H1 (cell line): ENCODE measurements around the gene POU2F2. TPM values are rescaled to one million over a fixed set of nuclear protein-coding genes. Genes with fewer than 3 reads are reported as not detected.

ENCODE experiments used
- CTCF ChIA-PET: fragments of 300-600 bp; sonication (Branson Sonifier 250); formaldehyde crosslinking; loops from one replicate; lab custom pipeline; 2021; ENCODE audit not compliant: partially characterized antibody; lab: Charles Lee
- POLR2A ChIA-PET: fragments of 300-600 bp; sonication (Branson Sonifier 250); formaldehyde crosslinking; loops from one replicate; lab custom pipeline; 2021; ENCODE audit warnings: inconsistent platforms; ENCODE audit not compliant: partially characterized antibody; lab: Charles Lee
- DNase-seq, 2 experiments: peaks; one replicate each; pipeline versions ENCODE4 v3.0.0 to v3.0.0-alpha.2; 2010 to 2022; ENCODE audit warnings: low spot score in 2 of 2, low read depth in 1 of 2, mixed read lengths in 1 of 2
- FAIRE-seq: peaks from 2 replicates; lab custom pipeline; 2011; peaks lifted over from hg19 to GRCh38; lab: Jason Lieb, UNC
- H2AFZ ChIP-seq: 2 replicates; pipeline ENCODE4 v1.8.1; 2012; ENCODE audit warnings: low read length, inconsistent platforms
- H2AK5ac ChIP-seq: 2 replicates; pipeline ENCODE4 v1.6.1; 2013; ENCODE audit warnings: low read depth, low read length
- H2BK120ac ChIP-seq: replicated peaks from 2 replicates; pipeline ENCODE3; 2013; ENCODE audit warnings: low read depth, low read length, inconsistent platforms
- H2BK12ac ChIP-seq: 2 replicates; pipeline ENCODE4 v1.6.1; 2013; ENCODE audit warnings: low read depth, low read length
- H2BK15ac ChIP-seq: 2 replicates; pipeline ENCODE4 v1.6.1; 2013; ENCODE audit warnings: low read length
- H2BK20ac ChIP-seq: 2 replicates; pipeline ENCODE4 v1.6.1; 2013; ENCODE audit warnings: low read length
- H2BK5ac ChIP-seq: 2 replicates; pipeline ENCODE4 v1.6.1; 2013; ENCODE audit warnings: low read depth, low read length
- H3K14ac ChIP-seq: 2 replicates; pipeline ENCODE4 v1.6.1; 2013; ENCODE audit warnings: inconsistent platforms; ENCODE audit not compliant: insufficient read length
- H3K18ac ChIP-seq: 2 replicates; pipeline ENCODE4 v1.6.1; 2013; ENCODE audit warnings: low read length; ENCODE audit errors: extremely low read depth
- H3K23ac ChIP-seq: 2 replicates; pipeline ENCODE4 v1.6.1; 2013; ENCODE audit warnings: inconsistent platforms; ENCODE audit not compliant: insufficient read length
- H3K23me2 ChIP-seq: 2 replicates; pipeline ENCODE4 v1.6.1; 2013; ENCODE audit warnings: low read depth, low read length
- H3K27ac ChIP-seq: 2 replicates; pipeline ENCODE4 v1.6.1; 2011; ENCODE audit warnings: low read depth, low read length, inconsistent platforms
- H3K27me3 ChIP-seq, 4 experiments: replicated peaks in 1 of 4; 1 replicate in 1 of 4; 2 replicates in 3 of 4; pipeline versions ENCODE4 v1.6.1 to v1.8.1; 2011 to 2013; ENCODE audit warnings: low read length in 3 of 4, mild to moderate bottlenecking in 3 of 4, inconsistent platforms in 2 of 4, mixed read lengths in 2 of 4, moderate library complexity in 1 of 4; ENCODE audit not compliant: control insufficient read depth in 3 of 4, insufficient read depth in 3 of 4; ENCODE audit errors: extremely low read depth in 1 of 4
- H3K36me3 ChIP-seq, 4 experiments: 2 replicates each; pipeline versions ENCODE4 v1.6.1 to v1.8.1; 2011 to 2013; ENCODE audit warnings: mild to moderate bottlenecking in 4 of 4, low read length in 3 of 4, moderate library complexity in 2 of 4, control low read depth in 1 of 4, inconsistent platforms in 1 of 4; ENCODE audit not compliant: insufficient read depth in 4 of 4, control insufficient read depth in 2 of 4
- H3K4ac ChIP-seq: replicated peaks from 2 replicates; pipeline ENCODE3; 2013; ENCODE audit warnings: low read length, low read depth, mixed read lengths, inconsistent platforms; ENCODE audit not compliant: insufficient read length
- H3K4me1 ChIP-seq, 4 experiments: replicated peaks in 1 of 4; 1 replicate in 1 of 4; 2 replicates in 3 of 4; pipeline versions ENCODE4 v1.6.1 to v1.8.1; 2011 to 2013; ENCODE audit warnings: low read length in 3 of 4, inconsistent platforms in 2 of 4, mixed read lengths in 1 of 4; ENCODE audit not compliant: insufficient read depth in 4 of 4, control insufficient read depth in 3 of 4
- H3K4me2 ChIP-seq, 2 experiments: 2 replicates each; pipeline versions ENCODE4 v1.6.1 to v1.8.1; 2011 to 2013; ENCODE audit warnings: low read depth in 2 of 2, low read length in 2 of 2, control low read depth in 1 of 2, inconsistent platforms in 1 of 2, mild to moderate bottlenecking in 1 of 2; ENCODE audit not compliant: insufficient read depth in 1 of 2
- H3K4me3 ChIP-seq, 4 experiments: fragments of 200-600, 300-600 bp in 1 of 4; sonication (generic), shearing (Covaris generic), sonication (Bioruptor Twin) in 1 of 4; 2 replicates each; pipeline versions ENCODE4 v1.5.1 to v1.8.1; 2011 to 2016; ENCODE audit warnings: low read length in 4 of 4, low read depth in 3 of 4, control low read depth in 2 of 4, inconsistent platforms in 2 of 4, mild to moderate bottlenecking in 2 of 4, mixed read lengths in 1 of 4, moderate library complexity in 1 of 4; ENCODE audit not compliant: insufficient read depth in 2 of 4; ENCODE audit errors: extremely low read depth in 1 of 4
- H3K56ac ChIP-seq: replicated peaks from 2 replicates; pipeline ENCODE3; 2013; ENCODE audit warnings: low read depth, mild to moderate bottlenecking, mixed read lengths, low read length, inconsistent platforms; ENCODE audit not compliant: insufficient read length
- H3K79me1 ChIP-seq: 2 replicates; pipeline ENCODE4 v1.6.1; 2013; ENCODE audit warnings: low read depth, low read length, control low read depth
- H3K79me2 ChIP-seq, 2 experiments: 2 replicates each; pipeline versions ENCODE4 v1.6.1 to v1.8.1; 2012 to 2013; ENCODE audit warnings: low read length in 2 of 2, mild to moderate bottlenecking in 2 of 2, inconsistent platforms in 1 of 2; ENCODE audit not compliant: insufficient read depth in 2 of 2, control insufficient read depth in 1 of 2
- H3K9ac ChIP-seq, 4 experiments: replicated peaks in 1 of 4; 1 replicate in 1 of 4; 2 replicates in 3 of 4; pipeline versions ENCODE4 v1.6.1 to v1.8.1; 2011 to 2013; ENCODE audit warnings: low read depth in 3 of 4, low read length in 3 of 4, control low read depth in 2 of 4, mild to moderate bottlenecking in 2 of 4, moderate library complexity in 2 of 4, inconsistent platforms in 1 of 4; ENCODE audit errors: extremely low read depth in 1 of 4
- H3K9me3 ChIP-seq, 2 experiments: 2 replicates each; pipeline versions ENCODE4 v1.6.1 to v1.8.1; 2012 to 2013; ENCODE audit warnings: mild to moderate bottlenecking in 2 of 2, moderate library complexity in 2 of 2, control low read depth in 1 of 2, inconsistent platforms in 1 of 2, low read depth in 1 of 2, low read length in 1 of 2, mixed read lengths in 1 of 2; ENCODE audit not compliant: insufficient read depth in 2 of 2
- H4K20me1 ChIP-seq, 2 experiments: replicated peaks in 1 of 2; 2 replicates each; pipeline versions ENCODE3 to v1.8.1; 2011 to 2013; ENCODE audit warnings: inconsistent platforms in 2 of 2, low read length in 2 of 2, mild to moderate bottlenecking in 1 of 2; ENCODE audit not compliant: insufficient read depth in 2 of 2, control insufficient read depth in 1 of 2
- H4K5ac ChIP-seq: 2 replicates; pipeline ENCODE4 v1.6.1; 2013; ENCODE audit warnings: low read length, low read depth, mixed read lengths, inconsistent platforms; ENCODE audit not compliant: insufficient read length
- H4K8ac ChIP-seq: 2 replicates; pipeline ENCODE4 v1.8.0; 2013; ENCODE audit warnings: mild to moderate bottlenecking, moderate library complexity, low read length, inconsistent platforms; ENCODE audit not compliant: insufficient read depth; ENCODE audit errors: extremely low read depth
- H4K91ac ChIP-seq: replicated peaks from 2 replicates; pipeline ENCODE3; 2013; ENCODE audit warnings: low read length, mixed read lengths, inconsistent platforms; ENCODE audit not compliant: insufficient read length
- ASH2L ChIP-seq: fragments of 200-600, 300-600 bp; sonication (generic); IDR thresholded peaks from one replicate; pipeline ENCODE4 v1.7.1; 2017; ENCODE audit warnings: low read length
- BRCA1 ChIP-seq: IDR thresholded peaks from 2 replicates; pipeline ENCODE4 v1.6.1; 2012; ENCODE audit warnings: low read depth, low read length, improper control_type of control experiment
- FOSL1 ChIP-seq: IDR thresholded peaks from 2 replicates; pipeline ENCODE4 v1.6.1; 2011; ENCODE audit warnings: mild to moderate bottlenecking, low read depth, low read length, moderate library complexity; ENCODE audit not compliant: insufficient read depth
- GABPA ChIP-seq: IDR thresholded peaks from 2 replicates; pipeline ENCODE4 v1.6.1; 2011; ENCODE audit warnings: mild to moderate bottlenecking, low read length, moderate library complexity, borderline replicate concordance; ENCODE audit not compliant: insufficient read depth
- HDAC6 ChIP-seq: IDR thresholded peaks from one replicate; pipeline ENCODE4 v1.7.1; 2012; ENCODE audit warnings: low read depth, mild to moderate bottlenecking, inconsistent platforms, low read length, moderate library complexity
- PHF8 ChIP-seq: fragments of 200-600 bp; sonication (generic); conservative IDR thresholded peaks from 2 replicates; pipeline ENCODE4 v1.7.1; 2012; ENCODE audit warnings: low read depth, mild to moderate bottlenecking, inconsistent platforms, low read length, moderate library complexity
- RAD21 ChIP-seq, 2 experiments: IDR thresholded peaks in 1 of 2; conservative IDR thresholded peaks in 1 of 2; 2 replicates each; pipeline ENCODE4 v1.6.1; 2011; ENCODE audit warnings: low read depth in 2 of 2, low read length in 2 of 2, improper control_type of control experiment in 1 of 2, inconsistent platforms in 1 of 2, mild to moderate bottlenecking in 1 of 2, moderate library complexity in 1 of 2
- SIN3A ChIP-seq, 2 experiments: IDR thresholded peaks in 1 of 2; conservative IDR thresholded peaks in 1 of 2; 2 replicates each; pipeline ENCODE4 v1.6.1; 2011 to 2012; ENCODE audit warnings: low read length in 2 of 2, improper control_type of control experiment in 1 of 2, low read depth in 1 of 2, mild to moderate bottlenecking in 1 of 2
- SUZ12 ChIP-seq: fragments of 200-600 bp; sonication (generic); IDR thresholded peaks from 2 replicates; pipeline ENCODE4 v1.6.1; 2012; ENCODE audit warnings: mild to moderate bottlenecking, inconsistent platforms, low read length, moderate library complexity, mixed read lengths
- ZNF274 ChIP-seq: IDR thresholded peaks from 2 replicates; pipeline ENCODE4 v1.7.0; 2012; ENCODE audit warnings: low read length, borderline replicate concordance; ENCODE audit errors: extremely low read depth
- WGBS, 2 experiments: shearing (Covaris generic) in 1 of 2; methylation state at CpG; one replicate each; pipeline versions ENCODE4 v1.1.6 to v1.1.7; 2013 to 2015; ENCODE audit warnings: low lambda C conversion rate in 2 of 2, mixed read lengths in 2 of 2, inconsistent platforms in 1 of 2, low coverage in 1 of 2, missing lambda C conversion rate in 1 of 2; ENCODE audit not compliant: insufficient replicate concordance in 2 of 2, insufficient coverage in 1 of 2, insufficient read length in 1 of 2; ENCODE audit errors: extremely low coverage in 1 of 2, missing lambda C conversion rate in 1 of 2; 5-methylcytosine and 5-hydroxymethylcytosine counted together
- polyA plus RNA-seq, 7 experiments: library from polyadenylated mRNA; depleted of rRNA in 3 of 7; stranded (reverse) in 5 of 7; unstranded in 2 of 7; fragments of >200 nt in 5 of 7; fragments of 200-250 nt in 2 of 7; gene quantifications; 1 replicate in 5 of 7; 2 replicates in 1 of 7; 4 replicates in 1 of 7; pipeline versions ENCODE4 v1.2.1 to v1.2.3, GENCODE V29; 2011 to 2013; ENCODE audit warnings: missing spikeins in 2 of 7, mixed read lengths in 2 of 7
- total RNA-seq: library from RNA; stranded (reverse); fragmentation: NEBNext Ultra II Directional; extraction: Animal tissue kit (Norgen Biotek cat#: 25700); gene quantifications from 2 replicates; pipeline ENCODE4 v1.2.1, GENCODE V29; 2021

Gene POU2F2
- total and polyA plus RNA-seq, 2 of the 8 experiments (the other 6 are each of a cell fraction or from before 2014, with no cell fraction given), result 5.0 to 6.1 TPM

DNA sequence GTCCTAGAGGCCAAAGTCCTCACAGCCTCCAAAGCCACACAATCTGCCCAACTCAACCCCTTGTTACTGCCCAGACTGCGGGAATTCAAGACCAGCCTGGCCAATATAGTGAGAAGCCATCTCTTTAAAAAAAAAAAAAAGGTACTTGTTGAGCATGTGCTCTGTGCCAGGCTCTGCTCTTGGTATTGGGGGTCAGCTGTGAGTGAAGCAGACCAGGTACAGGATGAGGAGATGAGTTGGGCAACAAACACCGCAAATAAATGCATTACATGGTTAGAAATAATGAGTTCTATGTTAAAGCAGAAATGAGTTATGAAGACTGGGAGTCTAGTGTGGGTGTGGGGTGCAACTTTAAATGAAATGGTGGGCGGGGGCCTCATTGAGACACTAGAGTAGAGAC is 72.1 kb downstream of the POU2F2 start:
- Histone ChIP-seq H2BK120ac (no peak overlapping the region), H3K27me3 (no peaks in the 10 kb centered on the region), H4K5ac (no peak overlapping the region), H3K79me1 (peaks cover 8% of the 10 kb centered on the region), H3K27ac (no peak overlapping the region), H3K14ac (no peak overlapping the region), H3K36me3 (peaks cover 28 to 67% (median 53%) of the 10 kb centered on the region in 4 experiments), H3K9me3 (no peaks in the 10 kb centered on the region), H3K9ac (no peak overlapping the region), H4K20me1 (peaks cover 2 to 7% of the 10 kb centered on the region in 2 experiments), H2BK20ac (no peak overlapping the region), H3K23ac (no peak overlapping the region), H3K18ac (no peak overlapping the region), H3K4me3 (no peak overlapping the region), H3K4me2 (no peak overlapping the region), H3K4ac (no peak overlapping the region), H4K8ac (no peak overlapping the region), H3K4me1 (no peaks in the 10 kb centered on the region), H4K91ac (no peak overlapping the region), H3K56ac (no peak overlapping the region), H2BK12ac (no peak overlapping the region), H2AFZ (no peak overlapping the region), H3K23me2 (no peaks in the 10 kb centered on the region), H2BK15ac (no peak overlapping the region), H2AK5ac (no peak overlapping the region), H2BK5ac (no peak overlapping the region), H3K79me2 (no peaks in the 10 kb centered on the region)
- ChIA-PET POLR2A (interaction anchor here (0.7 to 1.3 kb wide), 3 partner anchors 9 to 156 kb away, joined by 3 to 7 read pairs (median 6); no protein-coding TSS in a partner anchor), CTCF (interaction anchor here (0.6 to 1.1 kb wide), 2 partner anchors 121 to 131 kb away, joined by 3 to 5 read pairs; no protein-coding TSS in a partner anchor)
- DNase-seq, result no peak
- no peak for FAIRE-seq
- TF ChIP-seq GABPA (no peak), SUZ12 (no peak), PHF8 (no peak), FOSL1 (no peak), ASH2L (no peak), RAD21 (IDR thresholded peaks at IDR 0.05 in 1 of 2, conservative IDR thresholded peaks at IDR 0.05 in 1 of 2; ENCODE audit: low read depth in 2 of 2, low read length in 2 of 2) (no peak), BRCA1 (no peak), ZNF274 (no peak), HDAC6 (no peak), SIN3A (conservative IDR thresholded peaks at IDR 0.05 in 1 of 2, IDR thresholded peaks at IDR 0.05 in 1 of 2; ENCODE audit: low read depth in 1 of 2, low read length in 2 of 2) (no peak)
- 98% methylated on average over 3 of the region's 3 CpGs; no CpG with 5 or more reads in 1 of the 2 experiments for WGBS, 2 experiments
